DND-41 (cell line): ENCODE data around the gene PSMA6.
"Not testable (repeated sequence)": the region's sequence is repeated elsewhere in the genome, so short reads cannot be mapped to it uniquely, and the experiment has no call there.

Experiments used
- CTCF ChIP-seq: IDR thresholded peaks from 2 replicates; pipeline ENCODE4 v1.5.1; 2012; ENCODE audit warnings: borderline replicate concordance, low read length, moderate library complexity, mild to moderate bottlenecking; ENCODE audit not compliant: poor library complexity, severe bottlenecking; ENCODE audit errors: extremely low read depth
- EZH2 ChIP-seq: IDR thresholded peaks from 3 replicates; pipeline ENCODE4 v1.6.1; 2012; ENCODE audit warnings: borderline replicate concordance, low read depth, mild to moderate bottlenecking, moderate library complexity, low read length, inconsistent platforms; ENCODE audit not compliant: severe bottlenecking

- TF ChIP-seq CTCF, EZH2: not testable (repeated sequence)
Measured at GRCh38 chr14:35253056-35253455, 39.1 kb upstream of the PSMA6 start.
